Endodermal cell (in vitro differentiated cells): ENCODE measurements around the gene CHPF. TPM values are rescaled to one million over a fixed set of nuclear protein-coding genes. Genes with fewer than 3 reads are reported as not detected.

ENCODE experiments used
- DNase-seq: peaks from one replicate; pipeline ENCODE4 v3.0.0-alpha.2; 2017
- H3K27ac ChIP-seq: 2 replicates; pipeline ENCODE4 v1.5.1; 2013; ENCODE audit warnings: mild to moderate bottlenecking, low read depth, low read length, moderate library complexity
- H3K27me3 ChIP-seq: 2 replicates; pipeline ENCODE4 v1.6.1; 2013; ENCODE audit warnings: mild to moderate bottlenecking, low read length, moderate library complexity; ENCODE audit not compliant: insufficient read depth, control insufficient read depth, poor library complexity, severe bottlenecking
- H3K36me3 ChIP-seq: 2 replicates; pipeline ENCODE4 v1.7.0; 2013; ENCODE audit warnings: mild to moderate bottlenecking, low read length, moderate library complexity; ENCODE audit not compliant: control insufficient read depth, insufficient read depth
- H3K4me1 ChIP-seq: one replicate; pipeline ENCODE4 v1.7.0; 2013; ENCODE audit warnings: low read length; ENCODE audit not compliant: control insufficient read depth, insufficient read depth
- H3K4me3 ChIP-seq: 2 replicates; pipeline ENCODE4 v1.5.1; 2013; ENCODE audit warnings: mild to moderate bottlenecking, low read length, moderate library complexity
- H3K9ac ChIP-seq: 2 replicates; pipeline ENCODE4 v1.6.1; 2013; ENCODE audit warnings: mild to moderate bottlenecking, low read length, moderate library complexity; ENCODE audit not compliant: poor library complexity, severe bottlenecking; ENCODE audit errors: extremely low read depth
- H3K9me3 ChIP-seq: 2 replicates; pipeline ENCODE4 v1.6.1; 2013; ENCODE audit warnings: mild to moderate bottlenecking, low read length, moderate library complexity; ENCODE audit not compliant: control insufficient read depth
- H3K27ac Mint-ChIP-seq: 2 replicates; pipeline ENCODE4 v1.8.0; 2020; ENCODE audit warnings: mixed read lengths
- H3K27me3 Mint-ChIP-seq: 2 replicates; pipeline ENCODE4 v1.8.0; 2021; ENCODE audit warnings: mild to moderate bottlenecking, mixed read lengths; ENCODE audit not compliant: insufficient read depth
- H3K36me3 Mint-ChIP-seq: 2 replicates; pipeline ENCODE4 v1.8.0; 2020; ENCODE audit warnings: low read depth, mixed read lengths
- H3K4me1 Mint-ChIP-seq: 2 replicates; pipeline ENCODE4 v1.8.0; 2020; ENCODE audit warnings: mixed read lengths
- H3K4me3 Mint-ChIP-seq: 2 replicates; pipeline ENCODE4 v1.8.0; 2020; ENCODE audit warnings: mild to moderate bottlenecking, moderate library complexity, mixed read lengths
- H3K9me3 Mint-ChIP-seq: 2 replicates; pipeline ENCODE4 v1.8.0; 2020; ENCODE audit warnings: mild to moderate bottlenecking, mixed read lengths
- CTCF ChIP-seq: fragments of 200-600 bp; sonication (generic); conservative IDR thresholded peaks from 2 replicates; pipeline ENCODE4 v1.5.0; 2021; ENCODE audit warnings: antibody characterized with exemption, mild to moderate bottlenecking
- WGBS, 2 experiments: methylation state at CpG; one replicate each; pipeline versions ENCODE4 v1.1.5 to v1.1.7; 2013; ENCODE audit warnings: missing lambda C conversion rate in 2 of 2, mixed read lengths in 1 of 2; ENCODE audit not compliant: insufficient coverage in 1 of 2, insufficient read length in 1 of 2; 5-methylcytosine and 5-hydroxymethylcytosine counted together
- total RNA-seq, 2 donors: library from RNA; stranded (reverse); fragmentation: NEBNext Ultra II Directional in 1 of 2; extraction: Animal tissue kit (Norgen Biotek cat#: 25700) in 1 of 2; gene quantifications; 2 replicates in 1 of 2; 3 replicates in 1 of 2; pipeline ENCODE4 v1.2.1, GENCODE V29; 2021

CHPF gene
- total RNA-seq, 2 donors from 2014 or later: 51.2 to 54.0 TPM

GRCh38 chr2:219553168-219553417 is 9.5 kb upstream of the CHPF start:
- DNase-seq: no peak
- peaks cover 52% of the 10 kb centered on the region for H3K27me3 Mint-ChIP-seq
- H3K9me3 Mint-ChIP-seq: no peaks in the 10 kb centered on the region
- H3K27ac Mint-ChIP-seq: no peak overlapping the region
- H3K4me1 Mint-ChIP-seq: no peaks in the 10 kb centered on the region
- H3K36me3 Mint-ChIP-seq: peaks cover 21% of the 10 kb centered on the region
- Histone ChIP-seq H3K4me3 (peak overlapping the region; percentile 84), H3K27ac (no peak overlapping the region), H3K9ac (no peak overlapping the region), H3K36me3 (no peaks in the 10 kb centered on the region), H3K9me3 (no peaks in the 10 kb centered on the region), H3K27me3 (peaks cover 26% of the 10 kb centered on the region), H3K4me1 (peaks cover 4% of the 10 kb centered on the region)
- no peak for TF ChIP-seq CTCF
- peak overlapping the region; percentile 70 for H3K4me3 Mint-ChIP-seq
- 50 to 58% methylated on average over 3 to 7 of the region's 7 CpGs for WGBS, 2 experiments

- TF ChIP-seq CTCF: no peak
- Mint-ChIP-seq H3K27me3 (peaks cover 52% of the 10 kb centered on the region), H3K9me3 (no peaks in the 10 kb centered on the region), H3K4me3 (peak overlapping the region; percentile 70), H3K27ac (no peak overlapping the region), H3K4me1 (no peaks in the 10 kb centered on the region), H3K36me3 (peaks cover 21% of the 10 kb centered on the region)
- Histone ChIP-seq H3K4me1 (peaks cover 4% of the 10 kb centered on the region), H3K27ac (no peak overlapping the region), H3K9ac (no peak overlapping the region), H3K36me3 (no peaks in the 10 kb centered on the region), H3K4me3 (peak overlapping the region; percentile 84), H3K27me3 (peaks cover 26% of the 10 kb centered on the region), H3K9me3 (no peaks in the 10 kb centered on the region)
- WGBS, 2 experiments: 2 to 6% methylated on average over 42 to 99 of the region's 99 CpGs
- peak; percentile 98 for DNase-seq
Measured at GRCh38 chr2:219552382-219553167, 9.0 kb upstream of the CHPF start.

- Mint-ChIP-seq H3K36me3 (peaks cover 21% of the 10 kb centered on the region), H3K4me1 (no peaks in the 10 kb centered on the region), H3K27ac (no peak overlapping the region), H3K4me3 (peak overlapping the region; percentile 70), H3K9me3 (no peaks in the 10 kb centered on the region), H3K27me3 (peaks cover 55% of the 10 kb centered on the region)
- Histone ChIP-seq H3K9me3 (no peaks in the 10 kb centered on the region), H3K9ac (no peak overlapping the region), H3K27ac (no peak overlapping the region), H3K4me1 (peaks cover 4% of the 10 kb centered on the region), H3K36me3 (no peaks in the 10 kb centered on the region), H3K27me3 (peaks cover 26% of the 10 kb centered on the region), H3K4me3 (peak overlapping the region; percentile 84)
- TF ChIP-seq CTCF: no peak
- peak; percentile 77 for DNase-seq
- 0 to 3% methylated on average over 1 to 54 of the region's 54 CpGs for WGBS, 2 experiments
Measured at GRCh38 chr2:219551441-219552381, 8.1 kb upstream of the CHPF start.
